Gastrocnemius medialis (tissue), 4 donors: Measurements from ENCODE around the gene FBLN2.

Experiments
- CTCF ChIP-seq, 5 experiments: fragments of 450-650 bp in 3 of 5; fragments of 200-600 bp in 2 of 5; sonication (generic) in 2 of 5; IDR thresholded peaks in 4 of 5; conservative IDR thresholded peaks in 1 of 5; 1 replicate in 4 of 5; 2 replicates in 1 of 5; pipeline ENCODE4 v1.5.1; 2016 to 2019; ENCODE audit warnings: antibody characterized with exemption in 5 of 5, mild to moderate bottlenecking in 3 of 5, moderate library complexity in 3 of 5
- POLR2A ChIP-seq, 2 donors: fragments of 450-650 bp; IDR thresholded peaks; one replicate each; pipeline ENCODE4 v1.6.1; 2017; ENCODE audit warnings: antibody characterized with exemption in 2 of 2, mild to moderate bottlenecking in 2 of 2, moderate library complexity in 2 of 2

- TF ChIP-seq CTCF (IDR thresholded peaks at IDR 0.05 in 4 of 5, conservative IDR thresholded peaks at IDR 0.05 in 1 of 5) (no peak), POLR2A (IDR thresholded peaks at IDR 0.05) (no peak)
These were observed 2.2 kb upstream of the FBLN2 start for GRCh38 chr3:13546667-13547171.
